HG03460 (cell line): ENCODE measurements around the gene ATP1B1.
"Not testable (repeated sequence)": the region's sequence is repeated elsewhere in the genome, so short reads cannot be mapped to it uniquely, and the experiment has no call there.

ENCODE experiments used
- ATAC-seq: cut with Tn5 transposase; IDR thresholded peaks from one replicate; pipeline ENCODE4 v1.9.1; 2021; ENCODE audit not compliant: unreplicated experiment

ATP1B1 gene

GRCh38 chr1:169113613-169114119 lies 7.2 kb downstream of the ATP1B1 start:
- no peak for ATAC-seq

- ATAC-seq: no peak
Measured at GRCh38 chr1:169115891-169116585, 9.5 kb downstream of the ATP1B1 start.

GRCh38 chr1:169117014-169117413 lies 10.5 kb downstream of the ATP1B1 start:
- ATAC-seq: no peak

- no peak for ATAC-seq
Measured at GRCh38 chr1:169117599-169117998, 11.1 kb downstream of the ATP1B1 start.

- ATAC-seq: no peak
Measured at GRCh38 chr1:169118227-169118626, 11.7 kb downstream of the ATP1B1 start.

- no peak for ATAC-seq
Measured at GRCh38 chr1:169119405-169119804, 12.9 kb downstream of the ATP1B1 start.

- ATAC-seq: no peak
Measured at GRCh38 chr1:169120066-169120465, 13.6 kb downstream of the ATP1B1 start.

GRCh38 chr1:169121146-169121923 lies 14.8 kb downstream of the ATP1B1 start:
- ATAC-seq: no peak

GRCh38 chr1:169122976-169123375 lies 16.5 kb downstream of the ATP1B1 start:
- ATAC-seq: peak; percentile 54

GRCh38 chr1:169124459-169124858 lies 18.0 kb downstream of the ATP1B1 start:
- no peak for ATAC-seq

- not testable (repeated sequence) for ATAC-seq
Measured at GRCh38 chr1:169125597-169125996, 19.1 kb downstream of the ATP1B1 start.

- ATAC-seq: no peak
Measured at GRCh38 chr1:169126335-169126734, 19.8 kb downstream of the ATP1B1 start.

- ATAC-seq: no peak
Measured at GRCh38 chr1:169127305-169127704, 20.8 kb downstream of the ATP1B1 start.

GRCh38 chr1:169128562-169128961 lies 22.1 kb downstream of the ATP1B1 start:
- ATAC-seq: no peak

- ATAC-seq: no peak
Measured at GRCh38 chr1:169129109-169129784, 22.8 kb downstream of the ATP1B1 start.

- no peak for ATAC-seq
Measured at GRCh38 chr1:169130683-169131082, 24.2 kb downstream of the ATP1B1 start.

GRCh38 chr1:169132512-169133227 lies 26.2 kb downstream of the ATP1B1 start:
- ATAC-seq: no peak

GRCh38 chr1:169133228-169133576 lies 26.7 kb downstream of the ATP1B1 start:
- no peak for ATAC-seq

- ATAC-seq: no peak
Measured at GRCh38 chr1:169133801-169134502, 27.5 kb downstream of the ATP1B1 start.

GRCh38 chr1:169137357-169137756 lies 30.9 kb downstream of the ATP1B1 start:
- no peak for ATAC-seq
